SK-N-SH treated with all-trans-retinoic acid at 6 μM for 48 hours (cell line): ENCODE results near the gene RPS23.
"Not testable (repeated sequence)": the region's sequence is repeated elsewhere in the genome, so short reads cannot be mapped to it uniquely, and the experiment has no call there.

ENCODE experiments used
- ATAC-seq: fragments of 200-7000 bp; cut with Tn5 transposase; 3 replicates; pipeline ENCODE4 v1.9.1; 2020; ENCODE audit warnings: mild to moderate bottlenecking, moderate library complexity
- ARNTL ChIP-seq: fragments of 450-650 bp; formaldehyde crosslinking; IDR thresholded peaks from 2 replicates; pipeline ENCODE4 v1.5.0; 2020; ENCODE audit warnings: low read depth, mild to moderate bottlenecking, moderate library complexity, borderline replicate concordance
- BACH2 ChIP-seq: fragments of 250-450 bp; sonication (Bioruptor Pico); IDR thresholded peaks from 2 replicates; pipeline ENCODE4 v1.9.0; 2021; ENCODE audit warnings: mild to moderate bottlenecking, borderline replicate concordance
- CREB5 ChIP-seq: fragments of 250-450 bp; sonication (Bioruptor Pico); IDR thresholded peaks from 2 replicates; pipeline ENCODE4 v1.5.1; 2020; ENCODE audit warnings: low read depth, mild to moderate bottlenecking, moderate library complexity
- CSDC2 ChIP-seq: fragments of 250-450 bp; sonication (Bioruptor Pico); IDR thresholded peaks from 2 replicates; pipeline ENCODE4 v1.5.0; 2020; ENCODE audit warnings: mild to moderate bottlenecking, moderate library complexity
- ESRRG ChIP-seq: fragments of 250-450 bp; sonication (Bioruptor Pico); IDR thresholded peaks from 2 replicates; pipeline ENCODE4 v1.6.1; 2021; ENCODE audit warnings: mild to moderate bottlenecking
- GLIS3 ChIP-seq: fragments of 250-450 bp; sonication (Bioruptor Pico); IDR thresholded peaks from 2 replicates; pipeline ENCODE4 v1.5.0; 2020; ENCODE audit warnings: mild to moderate bottlenecking, moderate library complexity
- ISL1 ChIP-seq: fragments of 250-450 bp; sonication (Bioruptor Pico); IDR thresholded peaks from 2 replicates; pipeline ENCODE4 v2.1.2; 2022; ENCODE audit warnings: mild to moderate bottlenecking, moderate library complexity
- OSR1 ChIP-seq: fragments of 250-450 bp; sonication (Bioruptor Pico); IDR thresholded peaks from 2 replicates; pipeline ENCODE4 v1.8.0; 2022; ENCODE audit warnings: moderate library complexity, mild to moderate bottlenecking, inconsistent platforms
- PPARA ChIP-seq: fragments of 250-450 bp; sonication (Bioruptor Pico); IDR thresholded peaks from 2 replicates; pipeline ENCODE4 v1.5.0; 2020; ENCODE audit warnings: mild to moderate bottlenecking, borderline replicate concordance
- RARB ChIP-seq: fragments of 250-450 bp; sonication (Bioruptor Pico); IDR thresholded peaks from 2 replicates; pipeline ENCODE4 v1.8.0; 2021; ENCODE audit warnings: mild to moderate bottlenecking, moderate library complexity
- SNAI2 ChIP-seq: fragments of 250-450 bp; sonication (Bioruptor Pico); IDR thresholded peaks from 2 replicates; pipeline ENCODE4 v1.5.0; 2020; ENCODE audit warnings: mild to moderate bottlenecking, moderate library complexity
- TCF4 ChIP-seq: fragments of 250-450 bp; sonication (Bioruptor Pico); IDR thresholded peaks from 2 replicates; pipeline ENCODE4 v1.8.0; 2021; ENCODE audit warnings: mild to moderate bottlenecking, moderate library complexity, borderline replicate concordance
- TOX ChIP-seq: fragments of 250-450 bp; sonication (Bioruptor Pico); IDR thresholded peaks from 2 replicates; pipeline ENCODE4 v1.8.0; 2021; ENCODE audit warnings: mild to moderate bottlenecking, moderate library complexity, borderline replicate concordance
- ZC3H10 ChIP-seq: fragments of 250-450 bp; sonication (Bioruptor Pico); IDR thresholded peaks from 2 replicates; pipeline ENCODE4 v1.5.1; 2021; ENCODE audit warnings: mild to moderate bottlenecking, moderate library complexity
- ZFP3 ChIP-seq: fragments of 250-450 bp; sonication (Bioruptor Pico); IDR thresholded peaks from 2 replicates; pipeline ENCODE4 v1.5.0; 2020; ENCODE audit warnings: mild to moderate bottlenecking, moderate library complexity
- ZFP30 ChIP-seq: fragments of 450-650 bp; formaldehyde crosslinking; IDR thresholded peaks from 2 replicates; pipeline ENCODE4 v1.5.0; 2022; ENCODE audit warnings: mild to moderate bottlenecking, moderate library complexity
- ZNF565 ChIP-seq: fragments of 450-650 bp; formaldehyde crosslinking; conservative IDR thresholded peaks from 2 replicates; pipeline ENCODE4 v1.5.0; 2020; ENCODE audit warnings: low read depth, mild to moderate bottlenecking, moderate library complexity
- ZNF70 ChIP-seq: fragments of 450-650 bp; formaldehyde crosslinking; IDR thresholded peaks from 2 replicates; pipeline ENCODE4 v1.5.0; 2020; ENCODE audit warnings: mild to moderate bottlenecking, moderate library complexity
- ZNF8 ChIP-seq: fragments of 450-650 bp; formaldehyde crosslinking; IDR thresholded peaks from 2 replicates; pipeline ENCODE4 v1.5.0; 2020; ENCODE audit warnings: mild to moderate bottlenecking, moderate library complexity
- TF ChIP-seq, protein P1 (sequence below): fragments of 250-450 bp; sonication (Bioruptor Pico); IDR thresholded peaks from 2 replicates; pipeline ENCODE4 v1.8.0; 2021; ENCODE audit warnings: low read depth, mild to moderate bottlenecking, moderate library complexity, borderline replicate concordance

Gene RPS23

DNA sequence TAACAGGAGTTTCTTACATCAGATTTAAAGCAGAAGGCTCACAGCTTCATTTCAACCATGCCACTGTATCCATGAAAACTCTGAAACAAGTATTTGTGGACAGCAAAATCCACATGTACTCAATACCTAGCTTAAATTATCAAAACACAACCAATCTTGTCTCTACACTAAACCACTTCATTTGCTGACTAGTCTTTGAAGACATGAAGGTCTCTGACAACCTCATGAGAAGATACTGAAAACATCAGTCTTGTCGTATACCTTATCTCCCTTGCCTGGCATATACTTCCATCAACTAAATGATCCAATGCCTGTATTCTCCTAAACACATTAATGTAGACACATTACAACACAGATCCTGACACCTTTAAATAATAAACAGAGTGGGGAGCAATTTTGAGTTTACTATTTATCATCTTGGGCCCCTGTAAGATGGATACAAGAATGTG lies 2.9 kb downstream of the RPS23 start:
- TF ChIP-seq ZFP3 (CRISPR knock-in tag): no peak
- TF ChIP-seq BACH2 (CRISPR knock-in tag): no peak
- TF ChIP-seq TOX (CRISPR knock-in tag): no peak
- TF ChIP-seq, protein P1, sequence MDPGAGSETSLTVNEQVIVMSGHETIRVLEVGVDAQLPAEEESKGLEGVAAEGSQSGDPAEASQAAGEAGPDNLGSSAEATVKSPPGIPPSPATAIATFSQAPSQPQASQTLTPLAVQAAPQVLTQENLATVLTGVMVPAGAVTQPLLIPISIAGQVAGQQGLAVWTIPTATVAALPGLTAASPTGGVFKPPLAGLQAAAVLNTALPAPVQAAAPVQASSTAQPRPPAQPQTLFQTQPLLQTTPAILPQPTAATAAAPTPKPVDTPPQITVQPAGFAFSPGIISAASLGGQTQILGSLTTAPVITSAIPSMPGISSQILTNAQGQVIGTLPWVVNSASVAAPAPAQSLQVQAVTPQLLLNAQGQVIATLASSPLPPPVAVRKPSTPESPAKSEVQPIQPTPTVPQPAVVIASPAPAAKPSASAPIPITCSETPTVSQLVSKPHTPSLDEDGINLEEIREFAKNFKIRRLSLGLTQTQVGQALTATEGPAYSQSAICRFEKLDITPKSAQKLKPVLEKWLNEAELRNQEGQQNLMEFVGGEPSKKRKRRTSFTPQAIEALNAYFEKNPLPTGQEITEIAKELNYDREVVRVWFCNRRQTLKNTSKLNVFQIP (CRISPR knock-in tag): no peak
- no peak for TF ChIP-seq ZC3H10
- no peak for TF ChIP-seq GLIS3
- TF ChIP-seq SNAI2 (CRISPR knock-in tag): no peak
- TF ChIP-seq ARNTL: no peak
- no peak for TF ChIP-seq ZFP30 (CRISPR knock-in tag)
- TF ChIP-seq ISL1 (CRISPR knock-in tag): no peak
- no peak for TF ChIP-seq OSR1 (CRISPR knock-in tag)
- TF ChIP-seq PPARA (CRISPR knock-in tag): no peak
- no peak for TF ChIP-seq ESRRG (CRISPR knock-in tag)
- TF ChIP-seq ZNF70: no peak
- no peak for ATAC-seq

DNA sequence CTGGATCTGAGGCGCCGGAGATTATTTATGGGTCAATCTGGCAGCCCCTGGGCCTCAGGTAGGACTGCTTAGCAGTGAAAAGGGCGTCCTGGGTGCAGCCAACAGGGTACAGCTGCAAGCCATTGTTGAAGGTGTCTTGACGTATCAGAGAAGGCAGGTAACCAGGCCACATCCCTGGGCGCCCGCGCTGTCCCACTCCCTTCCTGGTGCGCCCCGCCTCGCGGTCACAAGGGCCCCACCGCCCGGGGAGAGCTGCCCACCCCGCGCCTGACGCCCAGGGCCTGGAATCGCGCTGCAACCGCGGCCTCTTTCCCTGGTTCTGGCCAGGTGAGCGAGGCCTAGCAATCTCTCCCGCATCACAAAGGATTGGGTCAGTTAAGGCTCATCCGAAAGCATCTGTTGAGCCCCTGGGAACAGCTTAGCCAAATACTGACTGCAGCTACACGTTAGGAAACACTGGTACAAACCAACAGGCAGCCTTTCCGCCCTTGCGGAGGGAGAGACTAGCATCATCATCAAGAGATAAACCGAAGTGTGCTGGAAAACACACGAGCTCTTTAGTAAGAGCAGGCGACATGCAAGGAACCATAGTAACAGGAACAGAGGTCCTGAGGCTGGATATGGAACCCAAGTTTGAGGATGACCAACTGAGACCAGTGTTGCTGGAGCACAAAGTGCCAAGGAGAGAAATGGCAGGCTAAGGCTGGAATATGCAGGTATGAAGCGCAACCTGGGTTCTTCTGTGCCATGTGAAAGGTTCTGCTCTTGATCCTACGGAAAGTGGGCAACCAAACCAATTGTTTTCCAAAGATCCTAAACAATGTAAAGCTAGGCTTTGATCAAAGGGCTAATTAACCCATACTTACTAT lies 3.6 kb downstream of the RPS23 start:
- TF ChIP-seq ESRRG (CRISPR knock-in tag): 0 out of 2 replicates have a peak, but pooled peaks have one; percentile 11
- TF ChIP-seq CREB5: no peak
- no peak; the same call in 2 of the 3 replicates for ATAC-seq

DNA sequence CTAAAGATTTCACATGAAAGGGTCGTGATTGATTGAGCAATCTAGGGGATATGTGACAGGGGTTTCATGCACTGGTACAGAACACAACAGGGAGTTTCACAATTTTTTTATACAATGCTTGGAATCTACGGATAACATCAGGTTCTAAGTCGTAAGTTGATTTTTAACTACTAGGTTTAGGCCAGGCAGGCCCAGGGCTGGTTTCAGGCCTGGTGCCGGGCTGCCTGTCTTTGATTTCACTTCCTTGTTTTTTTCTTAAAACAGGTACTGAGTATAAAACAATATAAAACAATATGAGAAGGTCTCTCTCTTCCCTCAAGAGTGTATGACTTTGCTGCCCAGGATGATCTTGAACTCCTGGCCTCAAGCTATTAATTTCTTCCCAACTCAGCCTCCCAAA lies 4.7 kb downstream of the RPS23 start:
- ATAC-seq: not testable (repeated sequence)

DNA sequence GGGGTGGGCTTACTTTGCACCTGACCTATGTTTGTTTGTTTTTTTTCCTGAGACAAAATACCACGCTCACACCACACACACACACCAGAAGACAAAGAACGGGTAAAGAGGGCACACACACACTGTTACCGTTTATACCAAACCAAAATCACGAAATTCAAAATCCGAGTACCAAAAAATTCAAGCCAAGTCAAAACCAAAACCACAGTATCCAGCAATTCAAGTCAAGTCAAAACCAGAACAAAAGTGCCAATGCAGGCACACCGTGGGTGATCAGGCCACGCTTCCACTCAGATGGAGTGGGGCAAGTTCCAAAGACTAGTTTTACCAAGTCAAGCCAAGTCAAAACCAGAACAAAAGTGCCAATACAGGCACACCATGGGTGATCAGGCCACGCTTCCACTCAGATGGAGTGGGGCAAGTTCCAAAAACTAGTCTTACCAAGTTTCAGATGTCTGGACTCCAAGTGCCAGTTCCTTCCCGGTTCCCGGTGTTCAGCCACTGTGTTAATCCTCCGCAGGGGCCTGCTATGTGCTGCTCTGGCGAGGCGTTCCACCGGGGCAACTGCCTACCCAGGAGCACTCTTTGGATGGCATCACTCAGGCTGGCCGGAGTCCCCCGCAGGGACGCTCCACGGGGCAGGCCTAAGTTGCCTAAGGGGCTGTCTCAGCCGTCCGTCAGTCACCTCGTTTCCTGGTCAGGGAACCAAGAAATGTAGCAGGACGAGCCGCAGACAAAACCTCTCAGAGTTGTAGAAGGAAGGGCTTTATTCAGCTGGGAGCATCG lies 5.4 kb downstream of the RPS23 start:
- ATAC-seq: peak; percentile 47

DNA sequence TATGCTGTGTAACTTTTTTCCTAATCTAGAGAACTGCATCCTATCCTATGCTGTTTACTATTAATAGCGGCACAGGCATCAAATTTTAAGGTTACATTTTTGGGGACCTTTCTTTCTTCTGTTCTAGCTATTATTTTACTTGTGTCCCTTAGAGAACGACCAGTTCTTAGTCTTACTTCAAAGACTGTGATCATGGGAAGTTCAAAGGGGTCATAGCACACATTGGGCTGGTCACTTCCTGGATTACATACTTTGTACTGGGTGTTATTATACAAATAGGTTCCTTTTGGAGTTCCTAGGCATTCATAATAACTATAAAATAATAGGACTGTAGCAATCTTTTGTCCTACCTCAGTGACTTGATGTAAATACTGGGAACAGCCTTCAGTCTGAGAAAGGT lies 8.8 kb downstream of the RPS23 start:
- not testable (repeated sequence) for ATAC-seq

DNA sequence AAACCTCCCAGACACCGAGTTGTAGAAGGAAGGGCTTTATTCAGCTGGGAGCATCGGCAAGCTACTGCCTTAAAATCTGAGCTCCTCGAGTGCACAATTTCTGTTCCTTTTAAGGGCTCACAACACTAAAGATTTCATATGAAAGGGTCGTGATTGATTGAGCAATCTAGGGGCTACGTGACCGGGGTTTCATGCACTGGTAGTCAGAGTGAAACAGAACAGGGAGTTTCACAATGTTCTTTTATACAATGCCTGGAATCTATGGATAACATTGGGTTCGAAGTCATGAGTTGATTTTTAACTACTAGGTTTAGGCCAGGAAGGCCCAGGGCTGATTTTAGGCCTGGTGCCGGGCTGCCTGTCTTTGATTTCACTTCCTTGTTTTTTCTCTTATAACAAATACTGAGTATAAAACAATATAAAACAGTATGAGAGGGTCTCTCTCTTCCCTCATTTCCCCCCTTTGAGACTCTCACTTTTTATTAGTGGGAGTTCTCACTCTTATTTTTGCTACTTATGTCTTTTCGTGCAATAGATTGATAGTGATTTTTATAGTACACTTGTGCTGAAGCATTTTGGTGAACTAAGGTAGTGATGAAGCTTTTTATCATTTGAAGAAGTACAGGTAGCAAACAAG lies 10.7 kb downstream of the RPS23 start:
- not testable (repeated sequence) for ATAC-seq

DNA sequence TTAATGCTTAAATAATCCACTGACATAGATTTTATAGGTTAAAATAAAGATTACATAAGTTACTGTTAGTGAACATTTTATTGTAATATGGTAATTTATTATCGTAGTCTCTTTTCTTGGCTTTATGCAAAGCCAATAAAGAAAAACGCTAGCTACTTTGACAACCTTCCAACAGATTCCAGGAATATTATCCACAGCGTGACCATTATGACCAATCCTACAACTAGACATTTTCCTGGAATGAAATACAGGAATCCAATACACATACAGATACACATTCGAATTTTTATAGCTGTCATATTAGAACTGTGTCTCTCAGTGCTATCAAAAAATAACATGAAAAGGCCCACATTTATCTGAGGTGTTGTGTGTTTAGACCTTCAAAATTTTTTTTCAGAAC lies 13.1 kb downstream of the RPS23 start:
- TF ChIP-seq TCF4 (CRISPR knock-in tag) (no peak), ZNF565 (CRISPR knock-in tag) (no peak), PPARA (CRISPR knock-in tag) (no peak), RARB (CRISPR knock-in tag) (no peak), CSDC2 (no peak), BACH2 (CRISPR knock-in tag) (no peak), TOX (CRISPR knock-in tag) (no peak), ARNTL (no peak), ZNF8 (no peak), CREB5 (no peak), OSR1 (CRISPR knock-in tag) (no peak)
- TF ChIP-seq, protein P1 (CRISPR knock-in tag): no peak
- ATAC-seq: no peak
